CD4-positive, alpha-beta memory T cell (primary cell): Measurements from ENCODE around the gene UNC119. TPM values are rescaled to one million over a fixed set of nuclear protein-coding genes. Genes with fewer than 3 reads are reported as not detected.

Experiments used
- CTCF ChIA-PET: fragments of 350-600 bp; sonication (Branson Sonifier 250); formaldehyde crosslinking; loops from one replicate; lab custom pipeline; 2021; ENCODE audit warnings: inconsistent platforms; ENCODE audit not compliant: partially characterized antibody; lab: Charles Lee
- POLR2A ChIA-PET: fragments of 350-600 bp; sonication (Branson Sonifier 250); formaldehyde crosslinking; loops from one replicate; lab custom pipeline; 2021; ENCODE audit not compliant: partially characterized antibody; lab: Charles Lee
- DNase-seq, 5 donors: peaks; one replicate each; pipeline versions ENCODE4 v3.0.0 to v3.0.0-alpha.2; 2020 to 2022; ENCODE audit warnings: mixed read lengths in 1 of 5
- H3K27ac ChIP-seq: one replicate; pipeline ENCODE4 v1.7.0; 2013; ENCODE audit warnings: low read depth, low read length
- H3K27me3 ChIP-seq: 2 replicates; pipeline ENCODE4 v1.7.0; 2013; ENCODE audit warnings: mild to moderate bottlenecking, low read length, moderate library complexity; ENCODE audit not compliant: insufficient read depth
- H3K36me3 ChIP-seq: 2 replicates; pipeline ENCODE4 v1.7.0; 2013; ENCODE audit warnings: mild to moderate bottlenecking, low read length, moderate library complexity; ENCODE audit not compliant: insufficient read depth
- H3K4me1 ChIP-seq: 2 replicates; pipeline ENCODE4 v1.7.0; 2013; ENCODE audit warnings: mild to moderate bottlenecking, low read length, moderate library complexity; ENCODE audit not compliant: insufficient read depth
- H3K4me3 ChIP-seq, 2 donors: one replicate each; pipeline ENCODE4 v1.7.0; 2013; ENCODE audit warnings: low read length in 2 of 2, mild to moderate bottlenecking in 1 of 2
- H3K9me3 ChIP-seq, 2 donors: one replicate each; pipeline ENCODE4 v1.7.0; 2013; ENCODE audit warnings: low read length in 2 of 2, control low read depth in 1 of 2; ENCODE audit not compliant: control insufficient read depth in 1 of 2
- H3K27ac Mint-ChIP-seq, 7 donors: one replicate each; pipeline ENCODE4 v1.8.0; 2020 to 2021; ENCODE audit warnings: mixed read lengths in 7 of 7, mild to moderate bottlenecking in 6 of 7, inconsistent platforms in 3 of 7, moderate library complexity in 3 of 7
- H3K27me3 Mint-ChIP-seq, 2 donors: one replicate each; pipeline ENCODE4 v1.8.0; 2020 to 2021; ENCODE audit warnings: mixed read lengths in 2 of 2
- H3K36me3 Mint-ChIP-seq, 2 donors: one replicate each; pipeline ENCODE4 v1.8.0; 2020 to 2021; ENCODE audit warnings: mixed read lengths in 2 of 2, inconsistent platforms in 1 of 2, mild to moderate bottlenecking in 1 of 2
- H3K4me1 Mint-ChIP-seq, 4 donors: one replicate each; pipeline ENCODE4 v1.8.0; 2020 to 2021; ENCODE audit warnings: mixed read lengths in 4 of 4, mild to moderate bottlenecking in 1 of 4
- H3K4me3 Mint-ChIP-seq, 8 donors: one replicate each; pipeline ENCODE4 v1.8.0; 2020 to 2021; ENCODE audit warnings: mixed read lengths in 8 of 8, mild to moderate bottlenecking in 7 of 8, moderate library complexity in 6 of 8, inconsistent platforms in 3 of 8
- H3K9me3 Mint-ChIP-seq, 8 donors: one replicate each; pipeline ENCODE4 v1.8.0; 2020 to 2021; ENCODE audit warnings: mixed read lengths in 8 of 8, mild to moderate bottlenecking in 5 of 8, inconsistent platforms in 3 of 8, moderate library complexity in 1 of 8
- intact Hi-C: fragments of 100-400 bp; cut with micrococcal nuclease; formaldehyde crosslinking; loops from one replicate; pipeline ENCODE4 v1.15.1; 2023
- polyA plus RNA-seq, 2 donors: library from polyadenylated mRNA; unstranded; fragments of 300-500 nt; fragmentation: Illumina TruSeq; gene quantifications; one replicate each; pipeline ENCODE4 v1.2.3, GENCODE V29; 2021
- total RNA-seq, 2 experiments: library from RNA; stranded (reverse); gene quantifications; one replicate each; pipeline ENCODE4 v1.2.3, GENCODE V29; 2021

UNC119 gene
- total and polyA plus RNA-seq, 4 experiments from 2014 or later = 31.8 to 44.0 (median 39.2) TPM

GRCh38 chr17:28530250-28530649 is 22.2 kb downstream of the UNC119 start:
- CTCF ChIA-PET = no interaction called here
- no peaks in the 10 kb centered on the region for H3K36me3 Mint-ChIP-seq
- no peak overlapping the region for H3K4me3 Mint-ChIP-seq
- Histone ChIP-seq H3K36me3 (no peaks in the 10 kb centered on the region), H3K27me3 (no peaks in the 10 kb centered on the region), H3K4me3 (no peak overlapping the region), H3K27ac (no peak overlapping the region), H3K4me1 (no peaks in the 10 kb centered on the region), H3K9me3 (no peaks in the 10 kb centered on the region)
- H3K27ac Mint-ChIP-seq = no peak overlapping the region
- H3K4me1 Mint-ChIP-seq = no peaks in the 10 kb centered on the region
- intact Hi-C loops = no loop called here
- H3K9me3 Mint-ChIP-seq = no peaks in the 10 kb centered on the region
- no peak for DNase-seq
- H3K27me3 Mint-ChIP-seq = peaks cover 1 to 3% of the 10 kb centered on the region in 2 donors
- POLR2A ChIA-PET = no interaction called here

GRCh38 chr17:28529013-28529400 is 23.4 kb downstream of the UNC119 start:
- H3K27ac ChIP-seq = no peak overlapping the region
- H3K36me3 ChIP-seq = no peaks in the 10 kb centered on the region
- Mint-ChIP-seq H3K36me3 (no peaks in the 10 kb centered on the region), H3K27me3 (peaks cover 1 to 3% of the 10 kb centered on the region in 2 donors), H3K9me3 (no peaks in the 10 kb centered on the region), H3K4me1 (no peaks in the 10 kb centered on the region), H3K27ac (no peak overlapping the region), H3K4me3 (no peak overlapping the region)
- no peaks in the 10 kb centered on the region for H3K9me3 ChIP-seq
- no peak for DNase-seq
- H3K4me1 ChIP-seq = no peaks in the 10 kb centered on the region
- ChIA-PET CTCF (no interaction called here), POLR2A (no interaction called here)
- intact Hi-C loops = no loop called here
- H3K27me3 ChIP-seq = no peaks in the 10 kb centered on the region
- H3K4me3 ChIP-seq = no peak overlapping the region

- Mint-ChIP-seq H3K4me3 (no peak overlapping the region), H3K36me3 (no peaks in the 10 kb centered on the region), H3K9me3 (no peaks in the 10 kb centered on the region), H3K27ac (no peak overlapping the region), H3K27me3 (peaks cover 1 to 2% of the 10 kb centered on the region in 2 donors), H3K4me1 (no peaks in the 10 kb centered on the region)
- Histone ChIP-seq H3K4me1 (no peaks in the 10 kb centered on the region), H3K27me3 (no peaks in the 10 kb centered on the region), H3K4me3 (no peak overlapping the region), H3K36me3 (no peaks in the 10 kb centered on the region), H3K27ac (no peak overlapping the region), H3K9me3 (no peaks in the 10 kb centered on the region)
- intact Hi-C loops = no loop called here
- no peak for DNase-seq
- POLR2A ChIA-PET = no interaction called here
- CTCF ChIA-PET = no interaction called here
These were observed 24.0 kb downstream of the UNC119 start for GRCh38 chr17:28528327-28529012.

- CTCF ChIA-PET = no interaction called here
- Mint-ChIP-seq H3K27me3 (peaks cover 0 to 1% of the 10 kb centered on the region in 2 donors), H3K9me3 (no peaks in the 10 kb centered on the region), H3K4me3 (no peak overlapping the region), H3K27ac (no peak overlapping the region), H3K36me3 (no peaks in the 10 kb centered on the region), H3K4me1 (no peaks in the 10 kb centered on the region)
- H3K4me1 ChIP-seq = no peaks in the 10 kb centered on the region
- intact Hi-C loops = no loop called here
- no peak overlapping the region for H3K27ac ChIP-seq
- no peaks in the 10 kb centered on the region for H3K27me3 ChIP-seq
- POLR2A ChIA-PET = no interaction called here
- H3K36me3 ChIP-seq = no peaks in the 10 kb centered on the region
- H3K9me3 ChIP-seq = no peaks in the 10 kb centered on the region
- DNase-seq = no peak
- H3K4me3 ChIP-seq = no peak overlapping the region
These were observed 24.6 kb downstream of the UNC119 start for GRCh38 chr17:28527859-28528258.

- intact Hi-C loops = no loop called here
- H3K4me3 Mint-ChIP-seq = no peak overlapping the region
- POLR2A ChIA-PET = no interaction called here
These were observed 25.2 kb downstream of the UNC119 start for GRCh38 chr17:28527181-28527681.

GRCh38 chr17:28526381-28526780 is 26.0 kb downstream of the UNC119 start:
- CTCF ChIA-PET = no interaction called here
- Histone ChIP-seq H3K9me3 (no peaks in the 10 kb centered on the region), H3K4me3 (no peak overlapping the region), H3K27me3 (no peaks in the 10 kb centered on the region), H3K4me1 (no peaks in the 10 kb centered on the region), H3K36me3 (no peaks in the 10 kb centered on the region), H3K27ac (no peak overlapping the region)
- Mint-ChIP-seq H3K36me3 (no peaks in the 10 kb centered on the region), H3K27ac (no peak overlapping the region), H3K4me3 (no peak overlapping the region), H3K4me1 (no peaks in the 10 kb centered on the region), H3K27me3 (peaks cover 0 to 1% of the 10 kb centered on the region in 2 donors), H3K9me3 (no peaks in the 10 kb centered on the region)
- POLR2A ChIA-PET = no interaction called here
- no peak for DNase-seq
- intact Hi-C loops = no loop called here

More at GRCh38 chr17:28527181-28527681, 25.2 kb downstream of the UNC119 start:
- Mint-ChIP-seq H3K27ac (peak overlapping the region in 2 of 7 donors; percentile 21 to 77), H3K27me3 (peaks cover 0 to 1% of the 10 kb centered on the region in 2 donors), H3K4me1 (no peaks in the 10 kb centered on the region), H3K9me3 (no peaks in the 10 kb centered on the region), H3K36me3 (no peaks in the 10 kb centered on the region)
- Histone ChIP-seq H3K27me3 (no peaks in the 10 kb centered on the region), H3K9me3 (no peaks in the 10 kb centered on the region), H3K27ac (no peak overlapping the region), H3K4me1 (no peaks in the 10 kb centered on the region), H3K36me3 (no peaks in the 10 kb centered on the region), H3K4me3 (no peak overlapping the region)
- no peak for DNase-seq
- CTCF ChIA-PET = no interaction called here

GRCh38 chr17:28524476-28525424 is 27.7 kb downstream of the UNC119 start:
- CTCF ChIA-PET = no interaction called here
- no peak overlapping the region for H3K27ac Mint-ChIP-seq

More at GRCh38 chr17:28524476-28525424, 27.7 kb downstream of the UNC119 start:
- Mint-ChIP-seq H3K36me3 (no peaks in the 10 kb centered on the region), H3K4me1 (no peaks in the 10 kb centered on the region), H3K4me3 (no peak overlapping the region), H3K27me3 (no peaks in the 10 kb centered on the region), H3K9me3 (no peaks in the 10 kb centered on the region)
- Histone ChIP-seq H3K36me3 (no peaks in the 10 kb centered on the region), H3K9me3 (no peaks in the 10 kb centered on the region), H3K27me3 (no peaks in the 10 kb centered on the region), H3K4me1 (no peaks in the 10 kb centered on the region), H3K27ac (no peak overlapping the region), H3K4me3 (no peak overlapping the region)
- no peak for DNase-seq
- POLR2A ChIA-PET = no interaction called here
- intact Hi-C loops = no loop called here
